PC-3 (cell line): ENCODE results near the gene ARHGEF25. TPM values are rescaled to one million over a fixed set of nuclear protein-coding genes. Genes with fewer than 3 reads are reported as not detected.

Experiments
- ATAC-seq: fragments of 200-7000 bp; cut with Tn5 transposase; 2 replicates; pipeline ENCODE4 v1.9.1; 2020; ENCODE audit warnings: mild to moderate bottlenecking, moderate library complexity
- BruUV-seq: library from RNA; stranded (reverse); fragments of 400-500 nt; replicated peaks from 2 replicates; lab custom pipeline; 2021; lab: Mats Ljungman, UMichigan
- CTCF ChIA-PET: fragments of 300-600 bp; sonication (Branson Sonifier 250); formaldehyde crosslinking; loops from one replicate; lab custom pipeline; 2022; ENCODE audit warnings: antibody characterized with exemption; lab: Charles Lee
- POLR2A ChIA-PET: fragments of 300-600 bp; sonication (Branson Sonifier 250); formaldehyde crosslinking; loops from one replicate; lab custom pipeline; 2022; ENCODE audit warnings: antibody characterized with exemption; ENCODE audit not compliant: unreplicated experiment; lab: Charles Lee
- DNase-seq: peaks from one replicate; pipeline ENCODE4 v3.0.0-alpha.2; 2015
- H2AFZ ChIP-seq: fragments of 300-600 bp; sonication (generic); 2 replicates; pipeline ENCODE4 v1.6.0; 2016; ENCODE audit warnings: antibody characterized with exemption, low read length
- H3F3A ChIP-seq: fragments of 300-600 bp; sonication (generic); one replicate; pipeline ENCODE4 v1.6.0; 2017; ENCODE audit warnings: antibody characterized with exemption, low read length, control low read depth, mild to moderate bottlenecking; ENCODE audit not compliant: unreplicated experiment
- H3K27ac ChIP-seq: fragments of 300-600 bp; sonication (generic); 2 replicates; pipeline ENCODE4 v1.5.1; 2016; ENCODE audit warnings: mild to moderate bottlenecking, low read length
- H3K27me3 ChIP-seq: fragments of 300-600 bp; sonication (generic); 2 replicates; pipeline ENCODE4 v1.6.1; 2016; ENCODE audit warnings: low read length, mixed read lengths
- H3K36me3 ChIP-seq: fragments of 300-600 bp; sonication (generic); 2 replicates; pipeline ENCODE4 v1.6.1; 2016; ENCODE audit warnings: low read depth, mixed run types, low read length, mixed read lengths
- H3K4me1 ChIP-seq: fragments of 300-600 bp; sonication (generic); 2 replicates; pipeline ENCODE4 v1.5.1; 2016; ENCODE audit warnings: low read length; ENCODE audit not compliant: insufficient read depth
- H3K4me2 ChIP-seq: fragments of 300-600 bp; sonication (generic); 2 replicates; pipeline ENCODE4 v1.6.0; 2016; ENCODE audit warnings: low read length
- H3K4me3 ChIP-seq: fragments of 300-600 bp; sonication (generic); 2 replicates; pipeline ENCODE4 v1.5.1; 2016; ENCODE audit warnings: mild to moderate bottlenecking, low read length, mixed read lengths
- H3K79me2 ChIP-seq: fragments of 300-600 bp; sonication (generic); 2 replicates; pipeline ENCODE4 v1.6.1; 2017; ENCODE audit warnings: low read length, mixed read lengths
- H3K9ac ChIP-seq: fragments of 300-600 bp; sonication (generic); 2 replicates; pipeline ENCODE4 v1.6.0; 2016; ENCODE audit warnings: mild to moderate bottlenecking, low read length
- H3K9me2 ChIP-seq: fragments of 300-600 bp; sonication (generic); replicated peaks from 2 replicates; pipeline ENCODE4 v1.6.1; 2016; ENCODE audit warnings: mixed run types, low read length, mixed read lengths
- H3K9me3 ChIP-seq: fragments of 300-600 bp; sonication (generic); 2 replicates; pipeline ENCODE4 v1.6.1; 2016; ENCODE audit warnings: low read length, mixed read lengths
- H4K20me1 ChIP-seq: fragments of 300-600 bp; sonication (generic); 2 replicates; pipeline ENCODE4 v1.6.1; 2016; ENCODE audit warnings: low read length, mixed read lengths
- CTCF ChIP-seq: fragments of 300-600 bp; sonication (generic); conservative IDR thresholded peaks from 2 replicates; pipeline ENCODE4 v1.5.1; 2017; ENCODE audit warnings: antibody characterized with exemption, low read depth, mild to moderate bottlenecking, low read length
- EZH2 ChIP-seq: fragments of 300-600 bp; sonication (generic); IDR thresholded peaks from one replicate; pipeline ENCODE4 v1.6.1; 2017; ENCODE audit warnings: antibody characterized with exemption, mild to moderate bottlenecking, low read length; ENCODE audit not compliant: unreplicated experiment
- EZH2phosphoT487 ChIP-seq: fragments of 300-600 bp; sonication (generic); IDR thresholded peaks from 2 replicates; pipeline ENCODE4 v1.6.1; 2018; ENCODE audit warnings: mild to moderate bottlenecking, antibody characterized with exemption, low read length, borderline replicate concordance
- intact Hi-C: fragments of 100-400 bp; cut with micrococcal nuclease; formaldehyde crosslinking; loops from 2 replicates; pipeline ENCODE4 v1.9.0; 2023
- total RNA-seq: library from RNA; depleted of rRNA; stranded (reverse); fragments of >200 nt; gene quantifications from 2 replicates; pipeline ENCODE4 v1.2.3, GENCODE V29; 2014

ARHGEF25 gene
- total RNA-seq, 1 experiment from 2014 or later = 10.0 TPM

GRCh38 chr12:57590479-57590863 is 20.8 kb upstream of the ARHGEF25 start:
- Histone ChIP-seq H3K27me3 (no peaks in the 10 kb centered on the region), H3K4me3 (peak overlapping the region; percentile 98), H3K9ac (peak overlapping the region; percentile 82), H2AFZ (peak overlapping the region; percentile 88), H3K79me2 (peaks cover 33% of the 10 kb centered on the region), H3K9me3 (no peaks in the 10 kb centered on the region), H3K4me1 (peaks cover 21% of the 10 kb centered on the region), H3K9me2 (no peaks in the 10 kb centered on the region), H4K20me1 (peaks cover 10% of the 10 kb centered on the region; the same call in 1 of the 2 replicates), H3F3A (no peaks in the 10 kb centered on the region), H3K27ac (0 out of 2 replicates have a peak overlapping the region, but pooled peaks have one; percentile 11), H3K4me2 (peak overlapping the region; percentile 94), H3K36me3 (peaks cover 4% of the 10 kb centered on the region; the same call in 1 of the 2 replicates)
- no peak for ATAC-seq
- no peak for DNase-seq
- POLR2A ChIA-PET = no interaction called here
- no peak for TF ChIP-seq EZH2phosphoT487
- TF ChIP-seq CTCF = no peak
- TF ChIP-seq EZH2 = no peak
- intact Hi-C loops = no loop called here
- CTCF ChIA-PET = no interaction called here
- TSS peak; percentile 60 for BruUV-seq

- ChIA-PET POLR2A (no interaction called here), CTCF (no interaction called here)
- peak within 1 kb of the TSS; percentile 82 for H3K9ac ChIP-seq
- DNase-seq = peak; percentile 91
- peak within 1 kb of the TSS; percentile 98 for H3K4me3 ChIP-seq
- BruUV-seq = TSS peak; percentile 54
- peaks cover 7% of the 10 kb centered on the region; the same call in 1 of the 2 replicates for H3K36me3 ChIP-seq
- no peaks in the 10 kb centered on the region for H3K27me3 ChIP-seq
- H3K4me1 ChIP-seq = peaks cover 21% of the 10 kb centered on the region
- H3K27ac ChIP-seq = peak within 1 kb of the TSS; percentile 11; the same call in 1 of the 2 replicates
- no peak for TF ChIP-seq CTCF
- TF ChIP-seq EZH2 = no peak
- no peak for TF ChIP-seq EZH2phosphoT487
- H2AFZ ChIP-seq = peak within 1 kb of the TSS; percentile 88
- intact Hi-C loops = no loop called here
- peaks cover 10% of the 10 kb centered on the region; the same call in 1 of the 2 replicates for H4K20me1 ChIP-seq
- H3K79me2 ChIP-seq = peaks cover 33% of the 10 kb centered on the region
- ATAC-seq = peak; percentile 93
- H3K9me3 ChIP-seq = no peaks in the 10 kb centered on the region
- H3F3A ChIP-seq = no peaks in the 10 kb centered on the region
- no peaks in the 10 kb centered on the region for H3K9me2 ChIP-seq
- H3K4me2 ChIP-seq = peak within 1 kb of the TSS; percentile 94
Measured at GRCh38 chr12:57590864-57591781, 20.1 kb upstream of the ARHGEF25 start, which contains the start of gene PIP4K2C. TSS of gene PIP4K2C (plus strand) at chr12:57591192. CDS start at chr12:57591290, 98 bp downstream.
